CD4-positive, CD25-positive, alpha-beta regulatory T cell (primary cell): ENCODE measurements around the gene ZNF335. TPM values are rescaled to one million over a fixed set of nuclear protein-coding genes. Genes with fewer than 3 reads are reported as not detected.

Experiments
- ATAC-seq, 2 donors: fragments of 150-1000 bp; cut with Tn5 transposase; one replicate each; pipeline ENCODE4 v1.10.0; 2021; ENCODE audit warnings: low read depth in 2 of 2, moderate number of reproducible peaks in 2 of 2, moderate library complexity in 1 of 2
- DNase-seq, 3 donors: peaks; one replicate each; pipeline versions ENCODE4 v3.0.0 to v3.0.0-alpha.2; 2012 to 2022; ENCODE audit warnings: mixed read lengths in 1 of 3
- H3K27ac ChIP-seq: one replicate; pipeline ENCODE4 v1.7.0; 2013; ENCODE audit warnings: mild to moderate bottlenecking, low read length; ENCODE audit not compliant: insufficient read depth, poor library complexity, severe bottlenecking
- H3K27me3 ChIP-seq: one replicate; pipeline ENCODE4 v1.7.0; 2013; ENCODE audit warnings: low read length; ENCODE audit not compliant: control insufficient read depth, insufficient read depth
- H3K36me3 ChIP-seq: one replicate; pipeline ENCODE4 v1.7.0; 2013; ENCODE audit warnings: mild to moderate bottlenecking, low read length, moderate library complexity; ENCODE audit not compliant: control insufficient read depth, insufficient read depth
- H3K4me1 ChIP-seq: 2 replicates; pipeline ENCODE4 v1.7.0; 2013; ENCODE audit warnings: mild to moderate bottlenecking, low read length; ENCODE audit not compliant: insufficient read depth, control insufficient read depth, poor library complexity, severe bottlenecking
- H3K4me3 ChIP-seq: one replicate; pipeline ENCODE4 v1.7.0; 2013; ENCODE audit warnings: low read depth, mild to moderate bottlenecking, low read length, moderate library complexity
- H3K9me3 ChIP-seq, 2 experiments: 1 replicate in 1 of 2; 2 replicates in 1 of 2; pipeline ENCODE4 v1.7.0; 2013; ENCODE audit warnings: low read length in 2 of 2, mild to moderate bottlenecking in 1 of 2, moderate library complexity in 1 of 2; ENCODE audit not compliant: control insufficient read depth in 2 of 2
- H3K27ac Mint-ChIP-seq, 3 donors: one replicate each; pipeline ENCODE4 v1.8.0; 2020 to 2022; ENCODE audit warnings: mild to moderate bottlenecking in 3 of 3, mixed read lengths in 3 of 3, moderate library complexity in 2 of 3
- H3K27me3 Mint-ChIP-seq: one replicate; pipeline ENCODE4 v1.8.0; 2022; ENCODE audit warnings: mild to moderate bottlenecking, mixed read lengths
- H3K36me3 Mint-ChIP-seq: one replicate; pipeline ENCODE4 v1.8.0; 2020; ENCODE audit warnings: mixed read lengths
- H3K4me1 Mint-ChIP-seq, 4 donors: one replicate each; pipeline ENCODE4 v1.8.0; 2020 to 2022; ENCODE audit warnings: mixed read lengths in 4 of 4, mild to moderate bottlenecking in 1 of 4
- H3K4me3 Mint-ChIP-seq, 4 donors: one replicate each; pipeline ENCODE4 v1.8.0; 2020 to 2022; ENCODE audit warnings: mild to moderate bottlenecking in 4 of 4, mixed read lengths in 4 of 4, moderate library complexity in 3 of 4
- H3K9me3 Mint-ChIP-seq, 7 donors: one replicate each; pipeline ENCODE4 v1.8.0; 2020 to 2022; ENCODE audit warnings: mixed read lengths in 7 of 7, mild to moderate bottlenecking in 3 of 7, moderate library complexity in 2 of 7
- polyA plus RNA-seq, 4 donors: library from polyadenylated mRNA; unstranded; fragments of 300-500 nt; fragmentation: Illumina TruSeq; gene quantifications; one replicate each; pipeline ENCODE4 v1.2.3, GENCODE V29; 2021
- total RNA-seq: library from RNA; stranded (reverse); gene quantifications from one replicate; pipeline ENCODE4 v1.2.3, GENCODE V29; 2022

The ZNF335 gene
- total and polyA plus RNA-seq, 5 donors from 2014 or later = 8.2 to 137 (median 12.8) TPM

DNA sequence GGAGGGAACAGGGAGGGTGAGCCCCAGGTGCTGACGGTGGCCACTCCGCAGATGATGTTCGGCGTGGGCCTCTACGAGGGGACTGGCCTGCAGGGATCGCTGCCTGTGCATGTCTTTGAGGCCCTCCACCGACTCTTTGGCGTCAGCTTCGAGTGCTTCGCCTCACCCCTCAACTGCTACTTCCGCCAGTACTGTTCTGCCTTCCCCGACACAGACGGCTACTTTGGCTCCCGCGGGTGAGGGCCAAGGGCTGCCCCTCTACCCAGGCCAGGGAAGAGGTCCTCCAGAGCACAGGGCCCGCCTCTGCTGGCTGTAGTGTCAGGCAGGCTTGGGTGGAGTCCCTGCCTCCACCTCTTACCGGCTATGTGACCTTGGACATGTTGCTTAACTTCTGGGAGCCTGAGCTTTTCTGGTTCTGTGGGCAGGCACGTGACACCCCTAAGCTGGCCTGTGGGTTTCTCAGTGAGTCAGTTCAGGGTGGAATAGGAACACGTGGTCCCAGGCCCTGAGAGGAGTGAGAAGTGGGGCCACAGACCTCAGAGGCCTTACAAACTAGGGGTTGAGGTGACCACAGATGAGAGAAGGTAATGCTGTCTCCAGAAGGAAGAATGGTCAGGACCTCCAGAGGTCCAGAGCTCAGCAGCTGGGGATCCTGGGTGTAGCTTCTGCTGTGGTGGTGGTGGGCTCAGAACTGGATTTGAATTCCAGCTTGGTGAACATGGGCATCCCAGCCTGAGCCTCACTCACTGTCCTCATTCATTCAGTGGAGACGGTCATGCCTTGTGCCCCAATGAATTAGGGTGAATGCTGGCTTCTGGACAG, 25.6 kb downstream of the ZNF335 start:
- ATAC-seq = peak; percentile 23 to 25
- Mint-ChIP-seq H3K36me3 (peaks cover 26% of the 10 kb centered on the region), H3K27ac (no peak overlapping the region)

DNA sequence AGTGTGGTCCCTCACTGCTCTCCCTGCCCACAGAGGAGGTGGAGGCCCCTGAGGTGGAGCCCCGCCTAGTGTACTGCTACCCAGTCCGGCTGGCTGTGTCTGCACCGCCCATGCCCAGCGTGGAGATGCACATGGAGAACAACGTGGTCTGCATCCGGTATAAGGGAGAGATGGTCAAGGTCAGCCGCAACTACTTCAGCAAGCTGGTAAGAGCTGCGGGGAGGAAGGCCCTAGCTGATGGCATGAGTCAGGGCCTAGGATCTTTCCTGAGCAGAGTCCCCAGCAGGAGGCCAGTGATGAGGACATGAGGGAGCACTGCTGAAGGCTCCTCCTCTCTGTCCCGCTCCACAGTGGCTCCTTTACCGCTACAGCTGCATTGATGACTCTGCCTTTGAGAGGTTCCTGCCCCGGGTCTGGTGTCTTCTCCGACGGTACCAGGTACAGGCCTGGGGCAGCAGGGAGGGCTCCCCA, 26.3 kb downstream of the ZNF335 start:
- no peak overlapping the region for H3K4me3 ChIP-seq
- Mint-ChIP-seq H3K27ac (peak overlapping the region in 1 of 3 donors; percentile 66), H3K9me3 (no peaks in the 10 kb centered on the region), H3K27me3 (no peaks in the 10 kb centered on the region), H3K4me1 (peaks cover 0 to 4% (median 0%) of the 10 kb centered on the region in 4 donors), H3K36me3 (peaks cover 26% of the 10 kb centered on the region), H3K4me3 (peak overlapping the region in 1 of 4 donors; percentile 58)
- H3K4me1 ChIP-seq = no peaks in the 10 kb centered on the region
- no peak overlapping the region for H3K27ac ChIP-seq
- no peaks in the 10 kb centered on the region for H3K27me3 ChIP-seq
- no peak for ATAC-seq
- no peak for DNase-seq
- H3K36me3 ChIP-seq = peaks cover 86% of the 10 kb centered on the region
- H3K9me3 ChIP-seq = no peaks in the 10 kb centered on the region

More for the DNA sequence above, 25.6 kb downstream of the ZNF335 start:
- Mint-ChIP-seq H3K4me3 (peak overlapping the region in 1 of 4 donors; percentile 35), H3K9me3 (no peaks in the 10 kb centered on the region), H3K4me1 (peaks cover 0 to 4% (median 0%) of the 10 kb centered on the region in 4 donors), H3K27me3 (no peaks in the 10 kb centered on the region)
- Histone ChIP-seq H3K36me3 (peaks cover 84% of the 10 kb centered on the region), H3K27me3 (no peaks in the 10 kb centered on the region), H3K27ac (no peak overlapping the region), H3K4me1 (no peaks in the 10 kb centered on the region), H3K9me3 (no peaks in the 10 kb centered on the region), H3K4me3 (no peak overlapping the region)
- no peak for DNase-seq

DNA sequence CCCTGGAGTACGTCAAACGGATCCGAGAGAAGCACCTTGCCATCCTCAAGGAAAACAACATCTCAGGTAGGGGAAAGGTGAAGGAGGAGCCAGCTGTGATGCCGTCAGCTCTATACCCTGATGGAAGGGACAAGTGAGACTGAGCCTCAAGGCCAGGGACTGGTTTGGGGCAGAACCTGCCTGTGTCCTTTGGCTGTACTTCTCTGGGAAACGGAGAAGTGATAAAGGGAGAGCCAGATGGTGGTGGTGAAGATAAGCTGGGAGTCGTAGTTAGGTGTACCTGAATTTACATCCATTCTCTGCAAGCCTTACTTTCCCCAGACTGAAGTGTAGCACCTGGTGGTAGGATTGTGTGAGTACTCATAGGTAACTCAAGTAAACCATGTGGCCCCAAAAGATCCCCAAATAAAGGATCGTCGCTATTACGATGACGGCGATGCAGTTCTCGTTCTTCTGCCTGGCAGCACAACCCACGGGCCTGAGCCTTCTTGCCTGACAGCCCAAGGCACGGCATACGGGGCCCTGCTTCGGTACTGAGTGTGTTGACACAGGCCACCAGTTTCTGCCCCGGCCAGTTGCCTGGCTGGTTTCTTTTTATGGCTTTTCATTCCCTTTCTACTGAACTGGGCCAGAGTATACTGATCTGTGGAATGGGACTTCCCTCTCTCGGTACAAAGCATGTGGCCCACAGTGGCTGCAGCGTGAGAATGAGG, 26.9 kb downstream of the ZNF335 start:
- Histone ChIP-seq H3K27ac (no peak overlapping the region), H3K4me3 (no peak overlapping the region), H3K36me3 (peaks cover 86% of the 10 kb centered on the region), H3K4me1 (no peaks in the 10 kb centered on the region), H3K9me3 (no peaks in the 10 kb centered on the region), H3K27me3 (no peaks in the 10 kb centered on the region)
- H3K4me1 Mint-ChIP-seq = peaks cover 0 to 4% (median 0%) of the 10 kb centered on the region in 4 donors
- H3K4me3 Mint-ChIP-seq = peak overlapping the region in 1 of 4 donors; percentile 58
- ATAC-seq (no peak), DNase-seq (no peak)
- peaks cover 28% of the 10 kb centered on the region for H3K36me3 Mint-ChIP-seq
- H3K9me3 Mint-ChIP-seq = no peaks in the 10 kb centered on the region
- H3K27ac Mint-ChIP-seq = no peak overlapping the region
- no peaks in the 10 kb centered on the region for H3K27me3 Mint-ChIP-seq

DNA sequence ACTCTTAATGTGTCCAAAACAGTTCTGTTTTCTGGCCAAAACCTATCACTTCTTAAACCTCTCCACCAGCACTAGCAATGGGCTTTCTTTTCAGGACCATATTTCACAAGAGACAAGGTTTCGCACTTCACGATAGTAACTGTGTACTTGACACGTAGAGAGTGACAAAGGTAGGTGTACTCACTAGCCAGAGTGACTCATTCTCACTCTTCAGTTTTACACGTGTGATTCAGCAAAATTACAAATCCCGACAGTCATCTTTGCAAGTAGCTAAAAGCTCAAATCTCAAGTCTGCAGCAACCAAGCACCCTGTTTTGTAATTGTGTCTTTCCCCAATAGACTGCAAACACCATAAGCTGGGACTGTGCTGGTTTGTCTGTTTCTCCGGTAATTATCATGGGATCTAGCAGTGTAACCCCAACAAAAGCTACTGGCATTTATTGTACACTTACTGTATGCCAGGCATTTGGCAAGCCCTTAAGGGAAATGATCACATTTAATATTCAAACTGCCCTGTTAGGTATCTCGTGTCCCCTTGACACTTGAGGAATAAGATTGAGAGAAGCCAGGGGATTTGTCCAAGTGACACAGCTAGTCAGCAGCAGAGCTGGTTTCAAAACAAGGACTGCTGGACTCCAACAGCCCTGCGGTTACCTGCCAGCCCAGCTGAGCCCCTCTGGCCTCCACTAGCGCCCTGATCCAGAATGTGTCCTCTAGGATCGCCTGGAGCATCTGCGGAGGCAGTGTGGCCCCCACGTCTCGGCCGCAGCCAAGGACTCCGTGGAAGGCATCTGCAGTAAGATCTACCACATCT, 27.6 kb downstream of the ZNF335 start:
- Mint-ChIP-seq H3K4me3 (peak overlapping the region in 1 of 4 donors; percentile 58), H3K4me1 (peaks cover 0 to 4% (median under 1%) of the 10 kb centered on the region in 4 donors), H3K9me3 (no peaks in the 10 kb centered on the region), H3K36me3 (peaks cover 33% of the 10 kb centered on the region), H3K27me3 (no peaks in the 10 kb centered on the region), H3K27ac (peak overlapping the region in 1 of 3 donors; percentile 35)
- H3K4me3 ChIP-seq = no peak overlapping the region
- no peak for ATAC-seq
- H3K9me3 ChIP-seq = no peaks in the 10 kb centered on the region
- peak in 1 of 3 donors; percentile 24 for DNase-seq
- H3K27ac ChIP-seq = no peak overlapping the region
- H3K36me3 ChIP-seq = peaks cover 86% of the 10 kb centered on the region
- H3K27me3 ChIP-seq = no peaks in the 10 kb centered on the region
- H3K4me1 ChIP-seq = no peaks in the 10 kb centered on the region

DNA sequence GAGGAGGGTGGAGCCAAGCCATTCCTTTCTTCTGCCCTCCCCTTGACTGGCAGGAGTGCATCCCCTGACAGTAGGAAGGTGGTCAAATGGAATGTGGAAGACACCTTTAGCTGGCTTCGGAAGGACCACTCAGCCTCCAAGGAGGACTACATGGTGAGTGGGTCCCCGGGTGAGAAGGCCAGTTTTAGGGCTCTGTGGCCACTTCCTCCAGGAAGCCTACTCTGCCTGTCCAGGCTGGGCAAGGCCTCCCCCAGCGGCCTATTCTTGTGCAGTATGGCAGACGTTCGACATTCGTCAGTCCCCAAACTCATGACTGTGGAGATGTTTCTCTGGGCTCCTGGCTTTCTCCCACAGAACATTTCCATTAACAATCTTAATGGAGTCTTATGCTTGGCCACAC, 28.4 kb downstream of the ZNF335 start:
- Mint-ChIP-seq H3K4me3 (no peak overlapping the region), H3K27ac (no peak overlapping the region), H3K27me3 (no peaks in the 10 kb centered on the region), H3K9me3 (no peaks in the 10 kb centered on the region), H3K36me3 (peaks cover 30% of the 10 kb centered on the region), H3K4me1 (peaks cover 0 to 4% (median under 1%) of the 10 kb centered on the region in 4 donors)
- Histone ChIP-seq H3K9me3 (no peaks in the 10 kb centered on the region), H3K36me3 (peaks cover 86% of the 10 kb centered on the region), H3K27ac (no peak overlapping the region), H3K27me3 (no peaks in the 10 kb centered on the region), H3K4me3 (no peak overlapping the region), H3K4me1 (peaks cover 4% of the 10 kb centered on the region)
- no peak for ATAC-seq
- no peak for DNase-seq

DNA sequence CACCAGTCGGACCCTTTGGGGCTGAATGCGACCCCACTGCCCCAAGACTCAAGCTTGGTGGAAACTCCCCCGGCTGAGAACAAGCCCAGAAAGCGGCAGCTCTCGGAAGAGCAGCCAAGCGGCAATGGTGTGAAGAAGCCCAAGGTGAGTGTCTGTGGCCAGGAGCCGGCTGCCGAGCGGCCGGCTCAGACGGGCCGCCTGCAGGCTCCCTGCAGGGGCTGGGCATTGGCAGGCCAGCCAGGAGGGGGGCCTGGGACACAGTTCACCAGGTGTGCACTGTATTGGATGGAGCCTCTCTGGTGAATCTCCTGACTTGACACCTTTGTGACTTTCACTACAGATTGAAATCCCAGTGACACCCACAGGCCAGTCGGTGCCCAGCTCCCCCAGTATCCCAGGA, 31.5 kb downstream of the ZNF335 start:
- Histone ChIP-seq H3K4me1 (peaks cover 33% of the 10 kb centered on the region), H3K4me3 (no peak overlapping the region), H3K9me3 (no peaks in the 10 kb centered on the region), H3K27me3 (no peaks in the 10 kb centered on the region), H3K27ac (no peak overlapping the region), H3K36me3 (peaks cover 74% of the 10 kb centered on the region)
- Mint-ChIP-seq H3K36me3 (peaks cover 38% of the 10 kb centered on the region), H3K27ac (no peak overlapping the region), H3K4me3 (no peak overlapping the region), H3K9me3 (no peaks in the 10 kb centered on the region), H3K27me3 (no peaks in the 10 kb centered on the region), H3K4me1 (peaks cover 5 to 26% (median 18%) of the 10 kb centered on the region in 4 donors)
- no peak for ATAC-seq
- no peak for DNase-seq

DNA sequence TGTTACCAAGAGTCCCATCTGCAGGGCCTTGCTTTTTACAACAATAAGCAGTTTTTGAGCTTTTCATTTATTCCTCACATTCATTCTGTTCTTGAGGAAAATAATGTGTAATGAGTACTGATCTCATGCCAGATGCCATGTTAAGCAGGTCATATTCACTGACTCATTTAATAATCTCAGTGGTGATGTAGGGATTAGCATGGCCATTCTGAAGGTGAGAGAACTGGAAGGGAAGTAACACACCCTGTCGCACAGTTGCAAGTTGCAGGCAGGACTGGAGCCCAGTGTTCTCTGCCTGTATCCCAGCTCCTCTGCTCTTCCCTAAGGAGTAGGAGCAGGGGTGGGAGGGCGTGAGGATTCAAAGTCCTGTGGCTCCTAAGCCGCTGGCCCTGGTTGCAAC, 31.9 kb downstream of the ZNF335 start:
- Histone ChIP-seq H3K4me3 (no peak overlapping the region), H3K27ac (no peak overlapping the region), H3K9me3 (no peaks in the 10 kb centered on the region), H3K4me1 (peaks cover 33% of the 10 kb centered on the region), H3K27me3 (no peaks in the 10 kb centered on the region), H3K36me3 (peaks cover 70% of the 10 kb centered on the region)
- no peak for DNase-seq
- no peaks in the 10 kb centered on the region for H3K27me3 Mint-ChIP-seq
- ATAC-seq = no peak
- peak overlapping the region in 1 of 3 donors; percentile 20 for H3K27ac Mint-ChIP-seq
- H3K4me3 Mint-ChIP-seq = peak overlapping the region in 1 of 4 donors; percentile 48
- peaks cover 38% of the 10 kb centered on the region for H3K36me3 Mint-ChIP-seq
- peaks cover 5 to 29% (median 20%) of the 10 kb centered on the region in 4 donors for H3K4me1 Mint-ChIP-seq
- H3K9me3 Mint-ChIP-seq = no peaks in the 10 kb centered on the region
